ENCODE results near the gene MUC21. TPM values are rescaled to one million over a fixed set of nuclear protein-coding genes. Genes with fewer than 3 reads are reported as not detected.

MUC21 gene
- total RNA-seq, 1 experiment from 2014 or later = not detected

DNA sequence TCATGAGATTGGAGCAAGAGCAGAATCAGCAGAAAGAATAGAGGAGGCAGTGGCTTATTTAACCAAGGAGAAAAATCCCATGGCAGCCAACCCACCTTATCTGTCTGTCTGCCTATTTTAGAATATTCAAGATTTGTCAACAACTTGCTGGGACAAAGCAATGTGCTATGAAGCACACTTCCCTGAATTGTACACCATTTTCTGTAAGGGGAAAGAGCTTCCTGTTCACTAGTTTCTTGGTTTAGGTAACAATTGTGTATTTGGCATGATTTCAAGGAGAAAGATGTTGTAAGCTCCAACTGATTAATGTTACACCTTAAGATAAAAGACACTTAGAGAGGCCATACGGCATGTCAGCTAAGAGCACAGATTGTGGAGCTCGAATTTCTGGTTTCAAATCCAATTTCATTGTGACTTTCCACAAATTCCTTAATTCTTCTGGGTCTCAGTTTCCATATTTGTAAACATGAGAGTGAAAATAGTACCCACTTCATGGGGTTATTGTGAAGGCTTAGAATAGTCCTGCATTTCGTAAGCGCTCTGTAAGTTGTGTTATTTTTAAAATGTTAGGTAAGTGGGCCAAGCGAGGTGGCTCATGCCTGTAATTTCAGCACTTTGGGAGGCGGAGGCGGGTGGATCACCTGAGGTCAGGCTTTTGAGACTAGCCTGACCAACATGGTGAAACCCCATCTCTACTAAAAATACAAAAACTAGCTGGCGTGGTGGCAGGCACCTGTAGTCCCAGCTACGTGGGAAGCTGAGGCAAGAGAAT lies 21.9 kb downstream of the MUC21 start:
- H3K27ac ChIP-seq (ENCODE audit: low read length) = no peak overlapping the region
- in situ Hi-C loops (cut with HindIII; ENCODE audit: low pct_unique_long_range_greater_than_20kb, low sequenced_read_pairs) = no loop called here
- CTCF ChIA-PET = no interaction called here
- intact Hi-C loops (cut with micrococcal nuclease; ENCODE audit: unreplicated experiment) = no loop called here
- TF ChIP-seq, protein P1, sequence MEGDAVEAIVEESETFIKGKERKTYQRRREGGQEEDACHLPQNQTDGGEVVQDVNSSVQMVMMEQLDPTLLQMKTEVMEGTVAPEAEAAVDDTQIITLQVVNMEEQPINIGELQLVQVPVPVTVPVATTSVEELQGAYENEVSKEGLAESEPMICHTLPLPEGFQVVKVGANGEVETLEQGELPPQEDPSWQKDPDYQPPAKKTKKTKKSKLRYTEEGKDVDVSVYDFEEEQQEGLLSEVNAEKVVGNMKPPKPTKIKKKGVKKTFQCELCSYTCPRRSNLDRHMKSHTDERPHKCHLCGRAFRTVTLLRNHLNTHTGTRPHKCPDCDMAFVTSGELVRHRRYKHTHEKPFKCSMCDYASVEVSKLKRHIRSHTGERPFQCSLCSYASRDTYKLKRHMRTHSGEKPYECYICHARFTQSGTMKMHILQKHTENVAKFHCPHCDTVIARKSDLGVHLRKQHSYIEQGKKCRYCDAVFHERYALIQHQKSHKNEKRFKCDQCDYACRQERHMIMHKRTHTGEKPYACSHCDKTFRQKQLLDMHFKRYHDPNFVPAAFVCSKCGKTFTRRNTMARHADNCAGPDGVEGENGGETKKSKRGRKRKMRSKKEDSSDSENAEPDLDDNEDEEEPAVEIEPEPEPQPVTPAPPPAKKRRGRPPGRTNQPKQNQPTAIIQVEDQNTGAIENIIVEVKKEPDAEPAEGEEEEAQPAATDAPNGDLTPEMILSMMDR (IDR thresholded peaks at IDR 0.05) = no peak
- TF ChIP-seq TCF7L2 (IDR thresholded peaks at IDR 0.05; ENCODE audit: low read depth, low read length) (no peak), SIN3A (IDR thresholded peaks at IDR 0.05; ENCODE audit: borderline replicate concordance, insufficient read depth, low read depth, low read length) (no peak), POLR2AphosphoS5 (IDR thresholded peaks at IDR 0.05; ENCODE audit: low read depth, low read length) (no peak)
- TF ChIP-seq, protein P2, sequence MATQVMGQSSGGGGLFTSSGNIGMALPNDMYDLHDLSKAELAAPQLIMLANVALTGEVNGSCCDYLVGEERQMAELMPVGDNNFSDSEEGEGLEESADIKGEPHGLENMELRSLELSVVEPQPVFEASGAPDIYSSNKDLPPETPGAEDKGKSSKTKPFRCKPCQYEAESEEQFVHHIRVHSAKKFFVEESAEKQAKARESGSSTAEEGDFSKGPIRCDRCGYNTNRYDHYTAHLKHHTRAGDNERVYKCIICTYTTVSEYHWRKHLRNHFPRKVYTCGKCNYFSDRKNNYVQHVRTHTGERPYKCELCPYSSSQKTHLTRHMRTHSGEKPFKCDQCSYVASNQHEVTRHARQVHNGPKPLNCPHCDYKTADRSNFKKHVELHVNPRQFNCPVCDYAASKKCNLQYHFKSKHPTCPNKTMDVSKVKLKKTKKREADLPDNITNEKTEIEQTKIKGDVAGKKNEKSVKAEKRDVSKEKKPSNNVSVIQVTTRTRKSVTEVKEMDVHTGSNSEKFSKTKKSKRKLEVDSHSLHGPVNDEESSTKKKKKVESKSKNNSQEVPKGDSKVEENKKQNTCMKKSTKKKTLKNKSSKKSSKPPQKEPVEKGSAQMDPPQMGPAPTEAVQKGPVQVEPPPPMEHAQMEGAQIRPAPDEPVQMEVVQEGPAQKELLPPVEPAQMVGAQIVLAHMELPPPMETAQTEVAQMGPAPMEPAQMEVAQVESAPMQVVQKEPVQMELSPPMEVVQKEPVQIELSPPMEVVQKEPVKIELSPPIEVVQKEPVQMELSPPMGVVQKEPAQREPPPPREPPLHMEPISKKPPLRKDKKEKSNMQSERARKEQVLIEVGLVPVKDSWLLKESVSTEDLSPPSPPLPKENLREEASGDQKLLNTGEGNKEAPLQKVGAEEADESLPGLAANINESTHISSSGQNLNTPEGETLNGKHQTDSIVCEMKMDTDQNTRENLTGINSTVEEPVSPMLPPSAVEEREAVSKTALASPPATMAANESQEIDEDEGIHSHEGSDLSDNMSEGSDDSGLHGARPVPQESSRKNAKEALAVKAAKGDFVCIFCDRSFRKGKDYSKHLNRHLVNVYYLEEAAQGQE (IDR thresholded peaks at IDR 0.05; ENCODE audit: insufficient read depth in 1 of 2, low read depth in 2 of 2, low read length in 1 of 2) = no peak
- DNase-seq (ENCODE audit: low read depth, low spot score) (no peak), ATAC-seq (no peak)
- POLR2A ChIA-PET = interaction anchor here (0.6 kb wide), 1 partner anchor 874 kb away, joined by 4 read pairs; no protein-coding TSS in a partner anchor
- H3K36me3 ChIP-seq (ENCODE audit: control insufficient read depth, insufficient read depth, low read length) = no peaks in the 10 kb centered on the region
- H3K4me3 ChIP-seq (ENCODE audit: low read depth in 2 of 2, low read length in 2 of 2) = no peak overlapping the region
- no peaks in the 10 kb centered on the region for H3K27me3 ChIP-seq (ENCODE audit: control insufficient read depth, insufficient read depth, low read length)
- no peaks in the 10 kb centered on the region for H3K9me3 ChIP-seq (ENCODE audit: control insufficient read depth, insufficient read depth, low read depth, low read length)
- H3K4me1 ChIP-seq (ENCODE audit: control insufficient read depth, insufficient read depth, low read length) = no peaks in the 10 kb centered on the region; the same call in 1 of the 2 replicates
- no TSS peak for BruUV-seq (replicated peaks)

DNA sequence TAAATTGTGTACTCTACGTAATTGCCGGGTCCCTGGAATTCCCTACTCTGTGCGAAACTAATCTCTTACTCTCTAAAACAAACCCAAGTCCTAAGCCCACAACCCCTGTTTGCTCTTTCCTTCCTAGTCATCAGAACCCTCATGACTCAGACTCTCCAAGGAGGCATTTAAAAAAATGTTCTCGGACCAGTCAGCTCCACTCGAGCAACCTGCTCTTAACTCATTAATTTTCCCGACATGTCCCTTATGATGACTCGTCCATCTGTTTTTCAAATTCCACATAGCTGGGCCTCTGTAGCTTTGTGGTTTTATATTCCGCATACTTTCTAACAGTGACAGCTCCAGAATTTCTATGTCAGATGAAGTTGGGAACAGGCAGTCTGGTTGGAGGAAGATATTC lies 24.2 kb downstream of the MUC21 start:
- ATAC-seq (peak; percentile 79), DNase-seq (ENCODE audit: low read depth, low spot score) (no peak)
- TF ChIP-seq, protein P2 (IDR thresholded peaks at IDR 0.05; ENCODE audit: insufficient read depth in 1 of 2, low read depth in 2 of 2, low read length in 1 of 2) = no peak
- TF ChIP-seq SIN3A (IDR thresholded peaks at IDR 0.05; ENCODE audit: borderline replicate concordance, insufficient read depth, low read depth, low read length) (no peak), POLR2AphosphoS5 (IDR thresholded peaks at IDR 0.05; ENCODE audit: low read depth, low read length) (no peak), TCF7L2 (IDR thresholded peaks at IDR 0.05; ENCODE audit: low read depth, low read length) (no peak)
- TF ChIP-seq, protein P1 (IDR thresholded peaks at IDR 0.05) = no peak
- POLR2A ChIA-PET = interaction anchor here (0.7 kb wide), 1 partner anchor 26 kb away, joined by 3 read pairs; no protein-coding TSS in a partner anchor
- Histone ChIP-seq H3K4me3 (ENCODE audit: low read depth in 2 of 2, low read length in 2 of 2) (no peak overlapping the region), H3K4me1 (ENCODE audit: control insufficient read depth, insufficient read depth, low read length) (no peaks in the 10 kb centered on the region; the same call in 1 of the 2 replicates), H3K9me3 (ENCODE audit: control insufficient read depth, insufficient read depth, low read depth, low read length) (no peaks in the 10 kb centered on the region), H3K27ac (ENCODE audit: low read length) (no peak overlapping the region), H3K36me3 (ENCODE audit: control insufficient read depth, insufficient read depth, low read length) (no peaks in the 10 kb centered on the region), H3K27me3 (ENCODE audit: control insufficient read depth, insufficient read depth, low read length) (no peaks in the 10 kb centered on the region)
- BruUV-seq (replicated peaks) = no TSS peak
- in situ Hi-C loops (cut with HindIII; ENCODE audit: low pct_unique_long_range_greater_than_20kb, low sequenced_read_pairs) (no loop called here), intact Hi-C loops (cut with micrococcal nuclease; ENCODE audit: unreplicated experiment) (no loop called here)
- CTCF ChIA-PET = interaction anchor here (0.6 kb wide), 1 partner anchor 117 kb away, joined by 6 read pairs; no protein-coding TSS in a partner anchor

Measured in Panc1 (cell line).